H1 (cell line): Measurements from ENCODE around the gene CACNB1.
A peak's percentile ranks its signal among the peaks of the same experiment; 100 is the strongest.

Experiments
- CHD2 ChIP-seq: IDR thresholded peaks from 2 replicates; pipeline ENCODE4 v1.6.1; 2012; ENCODE audit warnings: low read length, improper control_type of control experiment
- RFX5 ChIP-seq: IDR thresholded peaks from 2 replicates; pipeline ENCODE4 v1.6.1; 2011; ENCODE audit warnings: low read depth, low read length, improper control_type of control experiment, borderline replicate concordance
- TF ChIP-seq, protein P1 (sequence below): IDR thresholded peaks from 2 replicates; pipeline ENCODE4 v1.6.1; 2012; ENCODE audit warnings: inconsistent platforms
- TF ChIP-seq, protein P2 (sequence below), 3 experiments: IDR thresholded peaks; 1 replicate in 2 of 3; 2 replicates in 1 of 3; pipeline versions ENCODE4 v1.5.1 to v1.6.1; 2011; ENCODE audit warnings: low read length in 3 of 3, mild to moderate bottlenecking in 3 of 3, inconsistent platforms in 2 of 3, low read depth in 1 of 3, moderate library complexity in 1 of 3; ENCODE audit not compliant: insufficient read depth in 1 of 3; ENCODE audit errors: control extremely low read depth in 1 of 3

DNA sequence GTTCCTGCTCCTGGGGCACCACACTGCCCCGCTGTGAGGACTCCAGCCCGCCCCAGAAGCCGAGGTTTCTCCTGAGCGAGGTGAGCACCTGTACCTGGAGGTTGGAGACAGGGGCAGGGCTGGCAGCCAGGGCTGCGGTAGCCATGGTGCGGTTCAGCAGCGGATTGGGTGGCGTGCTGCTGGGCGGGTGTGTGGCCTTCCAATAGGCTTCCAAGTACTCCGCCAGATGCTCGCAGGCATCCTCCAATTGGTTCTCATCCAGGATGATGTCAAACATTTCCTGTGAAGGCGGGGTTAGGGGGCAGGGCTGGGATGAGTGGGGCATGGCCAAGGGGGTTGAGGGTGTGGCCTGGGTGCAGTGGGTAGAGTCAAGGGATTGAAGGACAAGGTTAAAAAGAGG, 20.2 kb downstream of the CACNB1 start:
- TF ChIP-seq, protein P1, sequence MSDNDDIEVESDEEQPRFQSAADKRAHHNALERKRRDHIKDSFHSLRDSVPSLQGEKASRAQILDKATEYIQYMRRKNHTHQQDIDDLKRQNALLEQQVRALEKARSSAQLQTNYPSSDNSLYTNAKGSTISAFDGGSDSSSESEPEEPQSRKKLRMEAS, result peak; percentile 61
- TF ChIP-seq, protein P2, sequence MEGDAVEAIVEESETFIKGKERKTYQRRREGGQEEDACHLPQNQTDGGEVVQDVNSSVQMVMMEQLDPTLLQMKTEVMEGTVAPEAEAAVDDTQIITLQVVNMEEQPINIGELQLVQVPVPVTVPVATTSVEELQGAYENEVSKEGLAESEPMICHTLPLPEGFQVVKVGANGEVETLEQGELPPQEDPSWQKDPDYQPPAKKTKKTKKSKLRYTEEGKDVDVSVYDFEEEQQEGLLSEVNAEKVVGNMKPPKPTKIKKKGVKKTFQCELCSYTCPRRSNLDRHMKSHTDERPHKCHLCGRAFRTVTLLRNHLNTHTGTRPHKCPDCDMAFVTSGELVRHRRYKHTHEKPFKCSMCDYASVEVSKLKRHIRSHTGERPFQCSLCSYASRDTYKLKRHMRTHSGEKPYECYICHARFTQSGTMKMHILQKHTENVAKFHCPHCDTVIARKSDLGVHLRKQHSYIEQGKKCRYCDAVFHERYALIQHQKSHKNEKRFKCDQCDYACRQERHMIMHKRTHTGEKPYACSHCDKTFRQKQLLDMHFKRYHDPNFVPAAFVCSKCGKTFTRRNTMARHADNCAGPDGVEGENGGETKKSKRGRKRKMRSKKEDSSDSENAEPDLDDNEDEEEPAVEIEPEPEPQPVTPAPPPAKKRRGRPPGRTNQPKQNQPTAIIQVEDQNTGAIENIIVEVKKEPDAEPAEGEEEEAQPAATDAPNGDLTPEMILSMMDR (IDR thresholded peaks at IDR 0.05; ENCODE audit: control extremely low read depth in 1 of 3, insufficient read depth in 1 of 3, low read depth in 1 of 3, low read length in 3 of 3), result no peak
- no peak for TF ChIP-seq RFX5
- peak; percentile 74 for TF ChIP-seq CHD2
